ENCODE measurements around the gene SLC24A3.

The SLC24A3 gene

DNA sequence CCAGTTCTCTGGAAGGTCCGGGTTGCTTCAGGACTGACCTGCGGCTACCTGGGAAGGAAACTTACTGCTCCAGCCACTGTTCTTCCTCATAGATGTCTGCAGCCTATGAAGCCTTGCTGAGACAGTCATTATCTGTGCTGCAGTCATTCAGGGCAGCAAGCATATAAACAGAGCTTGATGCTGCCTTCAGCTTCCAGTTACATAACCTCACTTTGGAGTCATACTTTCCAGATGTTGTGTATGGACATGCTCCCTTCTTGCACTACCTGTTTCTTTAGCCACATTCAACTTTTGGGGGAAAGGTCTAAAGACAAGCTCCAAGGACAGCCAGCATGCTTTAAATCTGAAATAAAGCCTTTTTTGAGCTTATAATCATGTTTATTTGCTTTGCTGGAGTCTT is 98.1 kb downstream of the SLC24A3 start:
- DNase-seq = no peak

DNA sequence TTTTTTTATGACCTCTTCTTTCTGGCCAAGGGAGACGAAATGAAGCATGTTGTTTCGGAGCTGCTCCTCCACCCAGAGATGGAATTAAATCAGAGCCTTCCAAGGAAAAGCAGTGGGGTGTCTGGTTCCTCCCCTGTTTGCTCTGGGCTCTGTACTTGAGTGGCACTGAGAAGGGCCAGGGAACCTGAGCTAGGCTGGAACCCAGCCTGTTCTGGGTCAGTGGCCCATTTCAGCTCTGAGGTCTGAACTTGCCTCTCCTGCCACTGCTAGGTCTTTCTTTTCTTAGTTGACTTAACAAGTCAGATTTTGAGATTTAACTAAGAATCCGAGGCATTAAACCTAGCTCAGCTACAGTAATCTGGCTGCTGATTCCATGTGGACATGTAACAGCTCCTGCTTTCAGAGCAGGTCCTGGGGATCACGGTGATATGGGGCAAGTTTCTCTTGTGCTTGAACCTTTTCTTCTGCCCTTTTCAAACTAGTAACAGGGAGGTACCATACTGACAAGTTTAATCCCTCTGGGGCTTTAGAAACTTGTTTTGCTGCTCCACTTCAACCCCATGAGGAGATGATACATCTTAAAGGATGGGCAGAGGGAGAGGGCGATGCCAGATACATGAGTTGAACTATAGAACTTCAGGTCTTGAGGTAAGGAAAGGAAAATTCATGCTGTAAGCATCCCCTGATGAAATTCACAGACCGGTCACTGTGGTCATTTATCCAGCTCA is 101.1 kb downstream of the SLC24A3 start:
- no peak for DNase-seq

GRCh38 chr20:19314621-19315020 is 102.2 kb downstream of the SLC24A3 start:
- DNase-seq = no peak

GRCh38 chr20:19317237-19318069 is 105.0 kb downstream of the SLC24A3 start:
- no peak for DNase-seq

DNA sequence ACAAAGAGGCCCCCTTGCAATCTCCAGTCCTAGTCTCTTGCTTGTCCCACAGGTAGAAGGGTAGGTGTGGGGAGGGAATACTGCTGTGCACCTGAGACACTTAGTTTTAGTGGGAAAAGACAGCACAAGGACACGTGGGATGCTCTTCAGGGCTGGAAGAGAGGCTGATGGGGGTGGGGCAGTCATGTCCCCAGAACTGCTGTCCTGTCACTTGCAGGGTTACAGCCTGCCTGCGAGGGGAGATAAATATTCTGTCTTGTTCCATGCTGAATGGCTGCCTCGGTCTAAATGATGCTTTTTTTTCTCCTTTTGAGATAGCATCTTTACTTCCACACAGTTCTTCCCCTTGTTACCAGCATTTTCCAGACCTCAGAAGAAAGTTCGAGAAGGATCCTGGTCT is 106.2 kb downstream of the SLC24A3 start:
- DNase-seq = no peak

DNA sequence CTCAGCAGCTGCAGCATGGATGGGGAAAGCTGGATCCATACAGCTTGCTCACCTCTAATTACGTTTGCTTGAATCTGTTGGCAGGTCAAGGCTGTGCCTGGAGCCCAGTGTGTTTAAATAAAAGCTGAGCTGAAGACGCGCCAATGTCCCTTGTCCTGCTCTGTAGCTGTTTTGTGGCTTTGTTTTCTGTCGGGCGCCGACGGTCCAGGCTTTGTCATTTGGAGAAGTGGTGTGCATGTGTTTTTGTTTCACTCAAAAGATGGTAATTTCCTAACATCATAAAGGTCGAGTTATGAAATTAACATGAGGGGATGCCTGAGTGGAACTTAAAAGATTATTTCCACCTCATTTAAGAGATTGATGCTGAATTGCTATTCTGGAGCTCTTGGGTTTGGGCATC is 107.6 kb downstream of the SLC24A3 start:
- DNase-seq = no peak

DNA sequence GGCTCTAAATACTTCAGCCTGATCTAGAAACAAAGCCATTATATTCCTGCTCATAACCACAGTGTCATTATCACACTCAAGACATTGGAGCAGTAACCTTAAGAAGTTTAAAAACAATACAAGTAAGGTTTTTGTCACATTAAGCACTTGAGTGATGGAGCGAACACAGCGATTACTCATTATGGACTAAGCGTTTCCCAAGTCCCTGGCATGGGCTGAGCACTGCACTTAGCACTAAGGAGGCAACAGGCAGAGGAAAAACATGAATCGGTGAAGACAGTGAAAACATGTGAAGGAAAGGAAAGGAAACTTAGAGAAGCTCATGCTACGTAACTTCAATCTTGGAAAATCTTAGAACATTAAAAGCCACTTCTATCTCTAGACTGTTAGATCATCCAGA is 108.7 kb downstream of the SLC24A3 start:
- DNase-seq = no peak

DNA sequence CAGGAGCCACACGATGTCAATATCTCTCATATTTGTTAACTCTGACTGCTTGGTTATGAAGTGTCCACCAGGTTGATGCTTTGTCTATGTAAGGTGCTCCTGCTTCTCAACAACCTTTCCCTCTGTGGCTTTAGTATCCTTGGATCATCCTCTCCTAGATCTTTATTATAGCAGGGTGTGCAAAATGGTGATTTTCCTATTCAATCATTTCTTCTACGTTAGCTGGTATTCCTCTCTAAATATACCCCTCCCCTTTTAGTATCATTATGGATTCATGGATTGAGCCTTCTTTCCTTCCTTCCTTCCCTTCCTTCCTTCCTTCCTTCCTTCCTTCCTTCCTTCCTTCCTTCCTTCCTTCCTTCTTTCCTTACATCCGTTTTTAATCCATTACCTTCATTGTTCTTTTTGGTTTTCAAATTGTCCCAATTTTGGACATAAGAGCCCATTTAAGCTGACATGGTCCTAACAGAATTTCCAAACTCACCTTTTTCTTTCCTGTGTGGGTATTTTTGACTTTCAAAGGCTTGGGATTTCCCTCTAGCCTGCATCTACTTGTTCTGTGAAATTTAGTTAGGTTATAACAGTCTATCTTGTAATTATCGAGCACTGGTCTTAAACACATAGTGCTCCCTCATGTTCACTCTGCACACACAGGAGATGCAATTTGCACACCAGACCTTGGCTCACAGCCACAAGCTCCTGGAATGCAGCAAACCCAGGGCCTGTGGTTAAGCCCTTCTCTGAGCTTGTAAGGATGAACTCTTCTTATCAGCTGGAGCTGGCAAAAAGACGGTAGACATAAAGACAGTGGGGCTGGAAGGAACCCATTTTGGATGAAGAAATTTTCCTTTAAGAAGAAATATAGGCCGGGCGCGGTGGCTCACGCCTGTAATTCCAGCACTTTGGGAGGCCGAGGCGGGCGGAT is 109.9 kb downstream of the SLC24A3 start:
- no peak for DNase-seq

GRCh38 chr20:19327401-19327800 is 115.0 kb downstream of the SLC24A3 start:
- DNase-seq = no peak

DNA sequence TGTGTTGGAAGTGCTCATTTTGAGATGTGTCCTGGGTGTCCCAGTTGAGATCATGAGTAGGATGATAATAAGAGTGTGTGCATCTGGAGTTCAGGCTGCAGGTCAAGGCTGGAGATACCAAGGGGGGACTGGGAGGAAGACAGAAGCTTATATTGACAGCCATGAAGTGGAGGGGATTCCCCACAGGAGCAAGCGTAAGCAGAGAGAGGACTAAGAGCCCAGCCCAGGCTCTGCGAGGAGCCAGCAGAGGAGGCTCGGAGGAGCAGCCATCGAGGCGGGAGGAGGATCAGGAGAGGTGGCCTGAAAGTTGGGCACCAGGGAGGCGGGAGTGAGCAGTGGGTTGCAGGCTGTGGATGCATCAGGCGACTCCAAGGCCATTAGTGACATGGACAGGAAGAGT is 116.2 kb downstream of the SLC24A3 start:
- DNase-seq = no peak

DNA sequence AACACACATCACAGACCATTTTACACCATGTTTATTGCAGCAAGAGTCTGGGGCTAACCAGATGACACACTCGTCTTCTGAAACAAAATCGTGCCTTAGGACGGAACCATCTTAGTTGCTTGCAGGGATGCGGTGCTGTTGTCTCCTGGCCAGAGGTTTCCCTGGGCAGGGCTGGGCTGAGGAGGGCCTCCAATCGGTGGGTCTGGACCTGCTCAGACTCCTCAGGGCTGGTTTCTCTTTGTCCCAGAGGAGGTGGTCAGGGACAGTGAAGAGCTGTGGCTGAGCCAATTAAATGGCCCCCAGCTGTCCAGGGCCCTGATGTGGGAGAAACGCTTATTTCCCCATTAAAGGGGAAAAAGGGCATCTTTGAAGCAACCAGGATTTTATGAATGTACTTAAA is 117.6 kb downstream of the SLC24A3 start:
- no peak for DNase-seq

- no peak for DNase-seq
These were observed 118.3 kb downstream of the SLC24A3 start for GRCh38 chr20:19330731-19331130.

DNA sequence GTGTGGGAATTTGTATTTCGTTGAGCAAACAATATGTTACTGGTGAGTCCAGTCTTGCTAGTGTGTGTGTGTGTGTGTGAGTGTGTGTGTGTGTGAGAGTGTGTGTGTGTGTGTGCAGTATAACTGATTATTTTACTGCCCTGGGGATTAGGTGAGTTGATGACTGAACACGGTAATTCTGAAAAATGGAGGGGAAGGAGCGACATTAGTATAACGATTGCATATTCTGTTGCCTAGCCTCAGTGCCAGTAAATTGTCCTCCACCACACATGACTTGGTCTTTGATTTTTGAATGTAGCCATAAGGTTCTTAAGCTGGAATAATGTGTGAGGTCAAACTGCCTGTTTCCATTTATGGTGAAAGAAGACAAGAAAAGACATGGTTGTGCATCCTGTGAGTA is 121.1 kb downstream of the SLC24A3 start:
- DNase-seq = no peak

GRCh38 chr20:19335341-19335740 is 122.9 kb downstream of the SLC24A3 start:
- no peak for DNase-seq

DNA sequence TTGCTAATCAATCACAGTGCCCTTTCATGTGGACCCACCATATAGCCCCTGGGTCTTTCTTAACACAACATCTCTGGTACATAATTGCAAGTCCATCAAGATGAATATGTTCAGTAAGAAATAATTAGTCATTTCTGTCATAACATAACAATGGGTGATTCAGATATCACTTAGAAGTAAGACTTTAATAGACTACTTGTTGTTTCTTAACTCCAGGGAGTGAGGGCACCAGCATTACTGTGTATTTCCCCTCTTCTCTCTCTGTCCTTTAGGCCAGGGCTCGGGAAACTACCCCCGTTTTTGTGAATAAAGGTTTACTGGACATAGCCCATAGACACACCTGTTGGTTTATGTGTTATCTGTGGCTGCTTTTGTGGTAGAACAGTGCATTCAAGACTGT is 123.5 kb downstream of the SLC24A3 start:
- no peak for DNase-seq

DNA sequence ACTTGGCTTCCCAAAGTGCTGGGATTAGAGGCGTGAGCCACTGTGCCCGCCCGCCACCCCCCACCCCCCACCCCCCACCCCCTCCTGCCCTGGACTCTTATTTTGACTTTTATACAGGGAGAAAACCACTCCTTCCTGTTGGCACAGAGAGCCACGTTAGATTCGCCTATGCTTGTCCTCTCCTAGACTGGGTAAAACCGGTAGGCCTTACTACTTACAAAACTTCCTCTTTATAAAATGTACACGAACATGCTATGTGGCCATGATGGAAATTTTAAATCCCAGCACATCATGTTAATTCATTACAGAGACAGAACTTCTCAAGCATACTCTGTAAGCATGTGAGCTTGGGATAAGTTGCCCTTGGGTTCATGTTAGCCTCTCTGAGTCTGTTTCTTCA is 124.2 kb downstream of the SLC24A3 start:
- DNase-seq = no peak

DNA sequence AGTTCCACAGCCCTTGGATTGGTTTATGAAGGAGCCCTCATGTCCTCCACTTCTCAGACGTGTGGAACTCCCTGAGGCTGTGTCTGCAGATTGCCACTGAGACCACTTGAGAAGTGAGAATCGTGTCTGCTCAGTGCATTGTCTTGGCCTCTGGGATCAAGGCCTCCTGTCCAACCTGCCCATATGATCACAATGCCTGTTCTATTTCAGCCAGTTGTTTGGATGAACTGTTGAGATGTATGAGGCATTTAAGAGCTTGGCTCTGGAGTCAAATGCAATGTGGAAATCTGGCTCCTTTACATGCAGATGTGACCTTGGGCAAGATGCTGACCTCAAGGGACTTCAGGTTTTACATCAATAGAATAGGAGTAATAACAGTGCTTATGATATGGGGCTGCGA is 125.9 kb downstream of the SLC24A3 start:
- no peak for DNase-seq

- no peak for DNase-seq
These were observed 126.5 kb downstream of the SLC24A3 start for GRCh38 chr20:19338960-19339359.

DNA sequence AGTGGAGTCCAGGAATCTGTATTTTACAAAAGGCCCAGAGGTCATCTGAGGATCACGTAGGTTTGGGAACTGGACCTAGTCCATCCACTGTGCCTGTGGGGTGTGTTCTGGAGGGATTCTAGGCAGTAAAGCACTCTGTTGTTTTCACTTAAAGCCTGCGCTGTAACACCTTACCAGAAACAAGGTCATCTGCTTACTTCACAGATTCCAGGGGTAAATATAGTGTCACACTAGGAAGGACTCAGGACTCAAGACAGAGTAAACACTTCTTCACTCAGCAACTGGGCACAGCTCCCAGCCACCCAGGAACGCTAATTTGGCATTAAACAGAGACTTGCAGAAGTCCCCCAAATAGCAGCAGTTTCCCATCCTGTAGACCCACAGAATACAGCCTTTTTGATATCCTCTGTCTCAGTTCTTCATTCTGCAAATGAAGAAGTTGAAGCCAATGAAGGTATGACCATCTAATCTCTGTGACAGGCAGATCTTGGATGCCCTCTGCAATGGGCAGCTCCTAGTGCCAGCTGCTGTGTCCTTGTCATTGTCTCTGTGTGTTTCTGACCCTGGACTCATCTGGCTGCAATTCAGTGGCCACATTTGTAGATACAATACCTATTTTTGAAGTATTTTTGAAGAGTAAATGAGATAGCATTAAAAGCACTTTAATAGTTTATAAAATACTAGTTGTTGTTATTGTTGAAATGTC is 129.1 kb downstream of the SLC24A3 start:
- no peak for DNase-seq

- DNase-seq = no peak
These were observed 131.9 kb downstream of the SLC24A3 start for GRCh38 chr20:19344341-19344740.

DNA sequence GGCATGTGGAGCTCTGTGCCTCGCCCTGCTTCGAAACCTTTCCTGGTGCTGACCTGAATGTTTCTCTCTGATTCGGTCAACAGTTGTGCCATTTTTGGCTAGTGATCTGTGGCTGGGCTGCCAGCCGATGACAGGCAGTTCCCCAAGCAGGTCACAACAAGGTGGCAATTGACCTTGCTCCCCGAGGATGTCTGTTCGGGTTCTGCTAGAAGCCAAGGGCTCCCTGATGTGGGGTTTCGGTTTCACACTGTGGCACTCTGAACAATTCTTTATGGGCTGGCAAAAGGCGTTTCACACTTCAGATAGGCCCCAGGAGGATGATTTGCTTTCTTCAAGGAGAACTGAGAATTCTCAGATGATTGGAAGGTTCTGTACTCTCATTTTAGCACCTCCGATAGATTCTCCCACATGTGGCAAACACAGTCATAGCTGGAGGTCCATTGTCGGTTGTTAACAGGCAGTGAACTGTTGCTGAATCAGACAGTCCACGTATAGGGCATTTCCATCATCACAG is 135.6 kb downstream of the SLC24A3 start:
- DNase-seq = no peak

DNA sequence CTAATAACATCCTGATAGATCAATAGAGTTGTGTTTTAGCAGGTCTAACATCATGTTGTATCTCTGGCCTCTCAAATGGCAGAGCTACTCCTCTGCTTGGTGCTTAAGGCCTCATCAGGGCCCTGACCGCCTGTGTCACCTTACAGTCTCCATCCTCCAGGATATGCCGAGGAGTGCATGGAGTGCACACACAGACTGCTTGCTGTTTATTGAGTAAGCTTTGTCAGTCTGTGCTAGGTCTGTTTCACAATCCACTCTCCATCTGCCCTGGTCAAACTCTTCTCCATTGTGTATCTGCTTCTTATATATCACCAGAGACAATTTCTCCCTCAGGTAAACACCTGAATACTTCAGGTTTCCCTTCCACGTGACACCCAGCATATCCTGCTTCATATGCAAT is 136.1 kb downstream of the SLC24A3 start:
- no peak for DNase-seq

DNA sequence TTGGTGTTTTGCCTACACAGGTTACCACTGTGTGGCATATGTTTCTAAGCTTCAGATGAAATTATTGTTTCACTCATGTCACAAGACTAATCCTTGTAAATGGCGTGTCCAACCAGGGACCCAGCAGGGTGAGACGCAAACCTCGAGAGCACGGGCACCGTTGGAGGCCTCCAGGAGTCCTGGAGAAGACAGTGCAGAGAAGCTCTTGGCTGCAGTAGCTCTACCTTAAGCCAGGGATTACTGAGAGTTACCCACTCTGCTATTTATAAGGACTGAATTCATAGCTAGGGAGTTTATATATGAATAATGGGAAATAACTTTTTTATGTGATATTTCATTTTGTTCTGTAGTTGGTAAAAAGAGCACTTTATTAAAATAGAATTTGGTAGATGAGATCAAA is 137.4 kb downstream of the SLC24A3 start:
- no peak for DNase-seq
